ENCODE data around the gene FOXK2.
"Not testable (repeated sequence)": the region's sequence is repeated elsewhere in the genome, so short reads cannot be mapped to it uniquely, and the experiment has no call there.

FOXK2 gene

GRCh38 chr17:82570277-82570676, 50.7 kb downstream of the FOXK2 start:
- Histone ChIP-seq H3K36me3 (ENCODE audit: insufficient read depth, low read depth, low read length) (peaks cover 91% of the 10 kb centered on the region), H3K9me3 (ENCODE audit: insufficient read depth, low read depth, low read length) (no peaks in the 10 kb centered on the region), H3K27me3 (ENCODE audit: insufficient read depth, low read length) (no peaks in the 10 kb centered on the region), H3K4me1 (ENCODE audit: insufficient read depth, low read length) (peaks cover 3% of the 10 kb centered on the region; the same call in 1 of the 2 replicates), H3K4me3 (ENCODE audit: low read length) (no peak overlapping the region), H3K9ac (ENCODE audit: low read depth, low read length) (no peak overlapping the region), H3K27ac (ENCODE audit: low read length) (no peak overlapping the region)

- H3K4me1 ChIP-seq (ENCODE audit: insufficient read depth, low read length), result no peaks in the 10 kb centered on the region; the same call in 1 of the 2 replicates
- H3K27me3 ChIP-seq (ENCODE audit: insufficient read depth, low read length), result no peaks in the 10 kb centered on the region
- H3K9ac ChIP-seq (ENCODE audit: low read depth, low read length), result no peak overlapping the region
- no peak overlapping the region for H3K4me3 ChIP-seq (ENCODE audit: low read length)
- H3K36me3 ChIP-seq (ENCODE audit: insufficient read depth, low read depth, low read length), result peaks cover 88% of the 10 kb centered on the region
- H3K27ac ChIP-seq (ENCODE audit: low read length), result no peak overlapping the region
- no peaks in the 10 kb centered on the region for H3K9me3 ChIP-seq (ENCODE audit: insufficient read depth, low read depth, low read length)
Measured at GRCh38 chr17:82571855-82572254, 52.3 kb downstream of the FOXK2 start.

GRCh38 chr17:82574041-82574440, 54.5 kb downstream of the FOXK2 start:
- no peaks in the 10 kb centered on the region for H3K4me1 ChIP-seq (ENCODE audit: insufficient read depth, low read length)
- H3K36me3 ChIP-seq (ENCODE audit: insufficient read depth, low read depth, low read length), result peaks cover 85% of the 10 kb centered on the region
- no peaks in the 10 kb centered on the region for H3K9me3 ChIP-seq (ENCODE audit: insufficient read depth, low read depth, low read length)
- no peaks in the 10 kb centered on the region for H3K27me3 ChIP-seq (ENCODE audit: insufficient read depth, low read length)
- H3K4me3 ChIP-seq (ENCODE audit: low read length), result no peak overlapping the region
- H3K27ac ChIP-seq (ENCODE audit: low read length), result no peak overlapping the region
- H3K9ac ChIP-seq (ENCODE audit: low read depth, low read length), result no peak overlapping the region

- not testable (repeated sequence) for H3K4me3 ChIP-seq (ENCODE audit: low read length); H3K27me3 ChIP-seq (ENCODE audit: insufficient read depth, low read length); H3K27ac ChIP-seq (ENCODE audit: low read length); H3K4me1 ChIP-seq (ENCODE audit: insufficient read depth, low read length); H3K9me3 ChIP-seq (ENCODE audit: insufficient read depth, low read depth, low read length); H3K9ac ChIP-seq (ENCODE audit: low read depth, low read length)
- peaks cover 76% of the 10 kb centered on the region for H3K36me3 ChIP-seq (ENCODE audit: insufficient read depth, low read depth, low read length)
Measured at GRCh38 chr17:82575581-82576221, 56.2 kb downstream of the FOXK2 start.

GRCh38 chr17:82577300-82577699, 57.8 kb downstream of the FOXK2 start:
- Histone ChIP-seq H3K27ac (ENCODE audit: low read length) (no peak overlapping the region), H3K9ac (ENCODE audit: low read depth, low read length) (no peak overlapping the region), H3K36me3 (ENCODE audit: insufficient read depth, low read depth, low read length) (peaks cover 65% of the 10 kb centered on the region), H3K4me3 (ENCODE audit: low read length) (no peak overlapping the region), H3K27me3 (ENCODE audit: insufficient read depth, low read length) (no peaks in the 10 kb centered on the region), H3K9me3 (ENCODE audit: insufficient read depth, low read depth, low read length) (no peaks in the 10 kb centered on the region), H3K4me1 (ENCODE audit: insufficient read depth, low read length) (no peaks in the 10 kb centered on the region)

DNA sequence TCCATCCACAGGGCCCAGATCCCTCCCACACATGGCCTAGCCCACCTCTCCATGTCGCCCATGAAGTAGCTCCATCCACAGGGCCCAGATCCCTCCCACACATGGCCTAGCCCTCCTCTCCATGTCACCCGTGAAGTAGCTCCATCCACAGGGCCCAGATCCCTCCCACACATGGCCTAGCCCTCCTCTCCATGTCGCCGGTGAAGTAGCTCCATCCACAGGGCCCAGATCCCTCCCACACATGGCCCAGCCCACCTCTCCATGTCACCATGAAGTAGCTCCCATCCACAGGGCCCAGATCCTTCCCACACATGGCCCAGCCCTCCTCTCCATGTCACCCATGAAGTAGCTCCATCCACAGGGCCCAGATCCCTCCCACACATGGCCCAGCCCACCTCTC, 60.4 kb downstream of the FOXK2 start:
- H3K36me3 ChIP-seq (ENCODE audit: insufficient read depth, low read depth, low read length), result peaks cover 65% of the 10 kb centered on the region
- not testable (repeated sequence) for H3K9ac ChIP-seq (ENCODE audit: low read depth, low read length); H3K4me1 ChIP-seq (ENCODE audit: insufficient read depth, low read length); H3K27me3 ChIP-seq (ENCODE audit: insufficient read depth, low read length); H3K4me3 ChIP-seq (ENCODE audit: low read length); H3K9me3 ChIP-seq (ENCODE audit: insufficient read depth, low read depth, low read length); H3K27ac ChIP-seq (ENCODE audit: low read length)

GRCh38 chr17:82582213-82582612, 62.7 kb downstream of the FOXK2 start:
- H3K27me3 ChIP-seq (ENCODE audit: insufficient read depth, low read length), result no peaks in the 10 kb centered on the region
- peaks cover 66% of the 10 kb centered on the region for H3K36me3 ChIP-seq (ENCODE audit: insufficient read depth, low read depth, low read length)
- no peak overlapping the region for H3K9ac ChIP-seq (ENCODE audit: low read depth, low read length)
- no peak overlapping the region for H3K27ac ChIP-seq (ENCODE audit: low read length)
- no peaks in the 10 kb centered on the region for H3K9me3 ChIP-seq (ENCODE audit: insufficient read depth, low read depth, low read length)
- no peak overlapping the region for H3K4me3 ChIP-seq (ENCODE audit: low read length)
- no peaks in the 10 kb centered on the region for H3K4me1 ChIP-seq (ENCODE audit: insufficient read depth, low read length)

DNA sequence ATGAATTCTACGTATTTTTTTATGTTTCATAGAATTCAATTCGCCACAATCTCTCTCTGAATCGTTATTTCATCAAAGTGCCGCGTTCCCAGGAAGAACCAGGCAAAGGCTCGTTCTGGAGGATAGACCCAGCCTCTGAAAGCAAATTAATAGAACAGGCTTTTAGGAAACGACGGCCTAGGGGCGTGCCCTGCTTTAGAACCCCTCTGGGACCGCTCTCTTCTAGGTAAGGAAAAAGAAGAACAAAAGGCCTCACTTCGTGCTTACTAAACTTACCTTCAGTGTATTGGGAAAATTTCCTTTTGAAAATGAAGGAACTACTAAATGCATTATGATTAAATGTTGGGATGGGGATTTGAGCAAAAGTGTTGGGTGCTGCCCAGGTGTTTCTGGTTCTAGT, 63.2 kb downstream of the FOXK2 start:
- H3K27ac ChIP-seq (ENCODE audit: low read length), result no peak overlapping the region
- no peak overlapping the region for H3K4me3 ChIP-seq (ENCODE audit: low read length)
- H3K27me3 ChIP-seq (ENCODE audit: insufficient read depth, low read length), result no peaks in the 10 kb centered on the region
- no peaks in the 10 kb centered on the region for H3K4me1 ChIP-seq (ENCODE audit: insufficient read depth, low read length)
- H3K36me3 ChIP-seq (ENCODE audit: insufficient read depth, low read depth, low read length), result peaks cover 66% of the 10 kb centered on the region
- no peak overlapping the region for H3K9ac ChIP-seq (ENCODE audit: low read depth, low read length)
- no peaks in the 10 kb centered on the region for H3K9me3 ChIP-seq (ENCODE audit: insufficient read depth, low read depth, low read length)

- H3K27ac ChIP-seq (ENCODE audit: low read length), result no peak overlapping the region
- H3K36me3 ChIP-seq (ENCODE audit: insufficient read depth, low read depth, low read length), result peaks cover 70% of the 10 kb centered on the region
- H3K9ac ChIP-seq (ENCODE audit: low read depth, low read length), result no peak overlapping the region
- no peaks in the 10 kb centered on the region for H3K4me1 ChIP-seq (ENCODE audit: insufficient read depth, low read length)
- H3K4me3 ChIP-seq (ENCODE audit: low read length), result no peak overlapping the region
- no peaks in the 10 kb centered on the region for H3K27me3 ChIP-seq (ENCODE audit: insufficient read depth, low read length)
- no peaks in the 10 kb centered on the region for H3K9me3 ChIP-seq (ENCODE audit: insufficient read depth, low read depth, low read length)
Measured at GRCh38 chr17:82583720-82584234, 64.2 kb downstream of the FOXK2 start.

DNA sequence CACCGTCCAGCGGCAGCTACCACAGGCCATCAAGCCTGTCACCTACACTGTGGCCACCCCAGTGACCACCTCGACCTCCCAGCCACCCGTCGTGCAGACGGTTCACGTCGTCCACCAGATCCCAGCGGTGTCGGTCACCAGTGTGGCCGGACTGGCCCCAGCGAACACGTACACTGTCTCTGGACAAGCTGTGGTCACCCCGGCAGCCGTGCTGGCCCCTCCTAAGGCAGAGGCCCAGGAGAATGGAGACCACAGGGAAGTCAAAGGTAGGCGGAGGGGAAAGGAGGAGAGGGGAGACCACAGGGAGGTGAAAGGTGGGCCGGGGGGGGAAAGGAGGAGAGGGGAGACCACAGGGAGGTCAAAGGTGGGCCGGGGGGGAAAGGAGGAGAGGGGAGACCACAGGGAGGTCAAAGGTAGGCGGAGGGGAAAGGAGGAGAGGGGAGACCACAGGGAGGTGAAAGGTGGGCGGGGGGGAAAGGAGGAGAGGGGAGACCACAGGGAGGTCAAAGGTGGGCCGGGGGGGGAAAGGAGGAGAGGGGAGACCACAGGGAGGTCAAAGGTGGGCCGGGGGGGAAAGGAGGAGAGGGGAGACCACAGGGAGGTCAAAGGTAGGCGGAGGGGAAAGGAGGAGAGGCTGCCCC, 66.5 kb downstream of the FOXK2 start:
- H3K9ac ChIP-seq (ENCODE audit: low read depth, low read length); H3K4me1 ChIP-seq (ENCODE audit: insufficient read depth, low read length); H3K4me3 ChIP-seq (ENCODE audit: low read length); H3K27ac ChIP-seq (ENCODE audit: low read length); H3K9me3 ChIP-seq (ENCODE audit: insufficient read depth, low read depth, low read length); H3K27me3 ChIP-seq (ENCODE audit: insufficient read depth, low read length): not testable (repeated sequence)
- H3K36me3 ChIP-seq (ENCODE audit: insufficient read depth, low read depth, low read length), result peaks cover 75% of the 10 kb centered on the region

DNA sequence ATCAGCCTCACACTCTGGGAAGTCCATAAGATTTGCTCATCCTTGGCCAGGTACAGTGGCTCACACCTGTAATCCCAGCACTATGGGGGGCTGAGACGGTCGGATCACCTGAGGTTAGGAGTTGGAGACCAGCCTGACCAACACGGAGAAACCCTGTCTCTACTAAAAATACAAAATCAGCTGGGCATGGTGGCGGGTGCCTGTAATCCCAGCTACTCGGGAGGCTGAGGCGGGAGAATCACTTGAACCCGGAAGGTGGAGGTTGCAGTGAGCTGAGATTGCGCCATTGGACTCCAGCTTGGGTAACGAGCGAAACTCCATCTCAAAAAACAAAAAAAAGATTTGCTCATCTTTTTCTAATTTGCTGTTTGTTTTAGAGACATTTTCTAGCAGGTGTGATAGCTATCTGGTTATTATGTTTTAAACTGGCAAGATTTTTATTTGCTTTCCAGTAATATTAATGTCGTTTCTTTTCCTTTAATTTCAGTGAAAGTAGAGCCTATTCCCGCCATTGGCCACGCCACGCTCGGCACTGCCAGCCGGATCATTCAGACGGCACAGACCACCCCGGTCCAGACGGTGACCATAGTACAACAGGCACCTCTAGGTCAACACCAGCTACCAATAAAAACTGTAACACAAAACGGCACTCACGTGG, 67.2 kb downstream of the FOXK2 start:
- Histone ChIP-seq H3K36me3 (ENCODE audit: insufficient read depth, low read depth, low read length) (peaks cover 76% of the 10 kb centered on the region), H3K4me1 (ENCODE audit: insufficient read depth, low read length) (no peaks in the 10 kb centered on the region), H3K4me3 (ENCODE audit: low read length) (no peak overlapping the region), H3K27me3 (ENCODE audit: insufficient read depth, low read length) (no peaks in the 10 kb centered on the region), H3K9ac (ENCODE audit: low read depth, low read length) (no peak overlapping the region), H3K27ac (ENCODE audit: low read length) (no peak overlapping the region), H3K9me3 (ENCODE audit: insufficient read depth, low read depth, low read length) (no peaks in the 10 kb centered on the region)

All from iPS-20b (cell line).